Neutrophil (primary cell): ENCODE results near the gene ASB12.

Experiments
- H3K27ac ChIP-seq: fragments of 200-600 bp; sonication (generic); 2 replicates; pipeline ENCODE4 v1.5.1; 2016; ENCODE audit warnings: mild to moderate bottlenecking, moderate library complexity
- H3K27me3 ChIP-seq: fragments of 200-600 bp; sonication (generic); 2 replicates; pipeline ENCODE4 v1.6.0; 2016; ENCODE audit warnings: mild to moderate bottlenecking
- H3K36me3 ChIP-seq: fragments of 200-600 bp; sonication (generic); 2 replicates; pipeline ENCODE4 v1.5.1; 2017
- H3K4me1 ChIP-seq, 2 experiments: fragments of 200-600 bp in 1 of 2; sonication (generic) in 1 of 2; 1 replicate in 1 of 2; 2 replicates in 1 of 2; pipeline versions ENCODE4 v1.5.1 to v1.6.1; 2013 to 2016; ENCODE audit warnings: low read depth in 1 of 2, low read length in 1 of 2, mild to moderate bottlenecking in 1 of 2, moderate library complexity in 1 of 2; ENCODE audit not compliant: control insufficient read depth in 1 of 2, insufficient read depth in 1 of 2
- H3K4me3 ChIP-seq, 2 experiments: fragments of 200-600 bp in 1 of 2; sonication (generic) in 1 of 2; 1 replicate in 1 of 2; 2 replicates in 1 of 2; pipeline ENCODE4 v1.5.1; 2013 to 2016; ENCODE audit warnings: low read depth in 1 of 2, low read length in 1 of 2, mild to moderate bottlenecking in 1 of 2, moderate library complexity in 1 of 2
- H3K9me3 ChIP-seq: fragments of 200-600 bp; sonication (generic); 2 replicates; pipeline ENCODE4 v1.5.1; 2016
- TF ChIP-seq, protein P1 (sequence below): fragments of 200-600 bp; sonication (generic); IDR thresholded peaks from 2 replicates; pipeline ENCODE4 v1.5.1; 2016; ENCODE audit warnings: antibody characterized with exemption

Gene ASB12

GRCh38 chrX:64205735-64206501, 24.5 kb downstream of the ASB12 start:
- Histone ChIP-seq H3K27me3 (peaks cover 12% of the 10 kb centered on the region), H3K36me3 (no peaks in the 10 kb centered on the region), H3K9me3 (no peaks in the 10 kb centered on the region), H3K4me3 (peak overlapping the region; percentile 59 to 60), H3K4me1 (peaks cover 2 to 9% of the 10 kb centered on the region in 2 experiments), H3K27ac (peak overlapping the region; percentile 31)
- TF ChIP-seq, protein P1, sequence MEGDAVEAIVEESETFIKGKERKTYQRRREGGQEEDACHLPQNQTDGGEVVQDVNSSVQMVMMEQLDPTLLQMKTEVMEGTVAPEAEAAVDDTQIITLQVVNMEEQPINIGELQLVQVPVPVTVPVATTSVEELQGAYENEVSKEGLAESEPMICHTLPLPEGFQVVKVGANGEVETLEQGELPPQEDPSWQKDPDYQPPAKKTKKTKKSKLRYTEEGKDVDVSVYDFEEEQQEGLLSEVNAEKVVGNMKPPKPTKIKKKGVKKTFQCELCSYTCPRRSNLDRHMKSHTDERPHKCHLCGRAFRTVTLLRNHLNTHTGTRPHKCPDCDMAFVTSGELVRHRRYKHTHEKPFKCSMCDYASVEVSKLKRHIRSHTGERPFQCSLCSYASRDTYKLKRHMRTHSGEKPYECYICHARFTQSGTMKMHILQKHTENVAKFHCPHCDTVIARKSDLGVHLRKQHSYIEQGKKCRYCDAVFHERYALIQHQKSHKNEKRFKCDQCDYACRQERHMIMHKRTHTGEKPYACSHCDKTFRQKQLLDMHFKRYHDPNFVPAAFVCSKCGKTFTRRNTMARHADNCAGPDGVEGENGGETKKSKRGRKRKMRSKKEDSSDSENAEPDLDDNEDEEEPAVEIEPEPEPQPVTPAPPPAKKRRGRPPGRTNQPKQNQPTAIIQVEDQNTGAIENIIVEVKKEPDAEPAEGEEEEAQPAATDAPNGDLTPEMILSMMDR, result no peak

- H3K9me3 ChIP-seq, result no peaks in the 10 kb centered on the region
- H3K27me3 ChIP-seq, result peaks cover 12% of the 10 kb centered on the region
- TF ChIP-seq, protein P1, result no peak
- H3K27ac ChIP-seq, result peak within 1 kb of the TSS; percentile 31
- no peaks in the 10 kb centered on the region for H3K36me3 ChIP-seq
- peaks cover 2 to 9% of the 10 kb centered on the region in 2 experiments for H3K4me1 ChIP-seq
- H3K4me3 ChIP-seq, result peak within 1 kb of the TSS; percentile 59 to 60
These were observed 25.0 kb downstream of the ASB12 start, which contains the start of gene AMER1 for GRCh38 chrX:64205441-64205734. AMER1 (minus strand) TSS chrX:64205708; CDS start chrX:64193286, 12,422 bp downstream.

DNA sequence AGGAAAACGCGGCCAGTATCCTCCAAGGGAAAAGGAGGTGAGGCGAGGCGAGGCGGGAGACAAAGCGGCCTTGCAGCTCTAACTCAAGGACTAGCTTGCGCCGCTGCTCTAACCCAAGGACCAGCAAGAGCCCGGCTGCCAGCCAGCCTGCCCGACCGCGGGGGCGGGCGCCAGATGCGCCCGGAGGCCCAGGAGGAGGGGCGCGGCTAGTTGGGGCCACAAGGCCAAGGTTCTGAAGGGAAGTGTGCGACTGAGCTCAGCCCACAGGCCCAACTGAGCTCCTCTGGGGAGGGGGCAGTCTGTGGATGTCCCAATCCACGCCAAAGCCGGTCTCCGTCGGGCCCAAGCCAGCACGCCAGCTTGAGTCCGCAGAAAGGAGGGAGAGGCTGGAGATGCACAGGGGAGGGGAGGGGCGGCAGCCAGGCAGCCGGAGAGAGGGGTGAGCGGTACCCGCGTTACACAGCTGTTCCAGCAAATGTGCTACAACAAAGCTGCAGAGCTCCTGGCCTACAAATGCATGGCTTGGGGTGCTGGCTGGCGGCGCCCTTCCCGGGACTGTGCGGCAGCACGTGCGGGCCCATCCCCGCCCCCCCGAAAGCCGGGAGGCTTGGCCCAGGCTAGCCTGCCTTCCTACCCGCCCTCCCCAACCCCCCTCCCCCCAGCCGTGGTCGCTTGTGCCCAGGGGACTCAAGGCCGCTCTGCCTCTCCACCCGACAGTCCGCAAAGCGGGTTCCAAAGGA, 25.5 kb downstream of the ASB12 start:
- TF ChIP-seq, protein P1, result no peak
- no peak overlapping the region for H3K27ac ChIP-seq
- peak overlapping the region; percentile 59 to 60 for H3K4me3 ChIP-seq
- H3K4me1 ChIP-seq, result peaks cover 2 to 9% of the 10 kb centered on the region in 2 experiments
- H3K36me3 ChIP-seq, result no peaks in the 10 kb centered on the region
- no peaks in the 10 kb centered on the region for H3K9me3 ChIP-seq
- peaks cover 12% of the 10 kb centered on the region for H3K27me3 ChIP-seq

DNA sequence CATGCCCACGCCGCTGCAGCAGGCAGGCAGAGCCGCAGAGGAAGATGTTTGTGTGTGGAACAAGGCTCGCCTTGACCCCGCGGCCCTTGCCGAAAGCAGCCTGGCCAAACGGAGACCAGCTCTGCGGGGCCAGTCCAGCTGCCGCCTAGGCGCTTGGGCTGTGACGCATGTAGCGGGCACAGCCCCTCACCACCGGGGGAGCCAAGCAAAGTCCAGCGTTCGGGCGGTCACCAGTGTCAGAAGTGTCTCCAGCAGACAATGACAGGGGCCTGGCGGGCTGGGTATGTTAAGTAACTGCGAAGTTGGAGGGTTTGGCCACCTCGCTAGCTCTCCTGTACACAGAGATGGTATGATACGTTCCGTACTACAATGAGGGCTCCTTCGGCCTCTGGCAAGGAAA, 26.2 kb downstream of the ASB12 start:
- Histone ChIP-seq H3K9me3 (no peaks in the 10 kb centered on the region), H3K4me1 (peaks cover 2 to 9% of the 10 kb centered on the region in 2 experiments), H3K27me3 (peaks cover 12% of the 10 kb centered on the region), H3K4me3 (no peak overlapping the region), H3K27ac (no peak overlapping the region), H3K36me3 (no peaks in the 10 kb centered on the region)
- TF ChIP-seq, protein P1, result no peak

DNA sequence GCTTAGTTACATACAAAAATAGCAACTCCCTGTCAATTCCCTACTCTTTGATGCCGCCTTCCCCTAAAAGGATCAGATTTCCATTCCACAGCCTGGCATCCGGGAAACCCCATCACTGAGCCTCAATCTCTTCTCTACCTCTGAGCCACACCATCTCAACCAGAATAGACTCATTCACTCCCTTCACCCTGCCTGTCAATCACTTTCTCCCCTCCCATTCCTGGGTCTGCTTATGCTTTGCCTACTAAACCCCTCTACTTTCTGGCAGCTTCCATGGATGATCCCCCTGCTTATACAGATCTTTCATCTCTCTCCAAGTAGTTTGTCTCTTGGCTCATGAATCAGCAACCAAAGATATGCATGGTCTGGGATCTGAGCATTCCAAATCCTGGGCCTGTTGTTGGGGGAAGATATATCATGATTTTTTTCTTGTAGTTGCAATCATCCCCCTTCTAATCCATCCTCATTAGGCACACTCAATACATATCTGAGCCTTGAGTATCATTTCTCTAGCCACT, 27.5 kb downstream of the ASB12 start:
- no peak overlapping the region for H3K4me3 ChIP-seq
- H3K36me3 ChIP-seq, result no peaks in the 10 kb centered on the region
- peaks cover 2 to 9% of the 10 kb centered on the region in 2 experiments for H3K4me1 ChIP-seq
- TF ChIP-seq, protein P1, result no peak
- peaks cover 12% of the 10 kb centered on the region for H3K27me3 ChIP-seq
- H3K9me3 ChIP-seq, result no peaks in the 10 kb centered on the region
- no peak overlapping the region for H3K27ac ChIP-seq
